Skin of body (tissue), 2 donors: ENCODE measurements around the gene CHFR. TPM values are rescaled to one million over a fixed set of nuclear protein-coding genes. Genes with fewer than 3 reads are reported as not detected.
"Not testable (repeated sequence)": the region's sequence is repeated elsewhere in the genome, so short reads cannot be mapped to it uniquely, and the experiment has no call there.

ENCODE experiments used
- DNase-seq: peaks from one replicate; lab custom pipeline; 2025; lab: John Stamatoyannopoulos, UW
- total RNA-seq: library from RNA; depleted of rRNA; stranded (reverse); fragments of >200 nt; gene quantifications from one replicate; pipeline ENCODE4 v1.2.3, GENCODE V29; 2014

The CHFR gene
- total RNA-seq, 1 donor from 2014 or later, result 20.2 TPM

DNA sequence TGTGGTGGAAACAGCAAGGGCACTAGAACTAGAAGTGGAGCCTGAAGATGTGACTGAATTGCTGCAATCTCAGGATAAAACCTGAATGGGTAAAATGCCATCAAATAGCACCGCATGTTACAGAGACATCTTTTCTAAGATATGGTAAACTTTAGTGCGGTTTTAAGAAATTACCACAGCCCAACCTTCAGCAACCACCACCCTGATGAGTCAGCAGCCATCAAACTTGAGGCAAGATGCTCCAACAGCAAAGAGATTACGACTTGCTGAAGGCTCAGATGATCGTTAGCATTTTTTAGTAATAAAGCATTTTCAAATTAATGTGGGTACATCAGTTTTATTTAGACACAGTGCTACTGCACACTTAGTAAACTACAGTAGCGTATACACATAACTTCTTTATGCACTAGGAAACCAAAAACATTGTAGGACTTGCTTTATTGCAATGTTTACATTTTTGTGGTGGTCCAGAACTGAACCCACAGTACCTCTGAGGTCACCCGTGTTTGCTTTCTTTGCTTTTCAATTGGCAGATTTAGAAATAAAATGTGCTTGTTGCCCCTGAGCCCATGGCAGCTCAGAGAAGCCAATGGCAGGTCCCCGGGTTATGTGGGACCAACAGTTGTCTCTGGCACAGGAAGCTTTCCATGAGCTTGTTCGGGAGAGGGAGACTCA, 74.6 kb downstream of the CHFR start:
- DNase-seq, result no peak

GRCh38 chr12:132809391-132809790, 78.0 kb downstream of the CHFR start:
- not testable (repeated sequence) for DNase-seq

- no peak for DNase-seq
These were observed 79.9 kb downstream of the CHFR start for GRCh38 chr12:132807295-132808092.

GRCh38 chr12:132806857-132807256, 80.5 kb downstream of the CHFR start:
- no peak for DNase-seq

GRCh38 chr12:132804426-132804861, 83.0 kb downstream of the CHFR start:
- DNase-seq, result no peak

DNA sequence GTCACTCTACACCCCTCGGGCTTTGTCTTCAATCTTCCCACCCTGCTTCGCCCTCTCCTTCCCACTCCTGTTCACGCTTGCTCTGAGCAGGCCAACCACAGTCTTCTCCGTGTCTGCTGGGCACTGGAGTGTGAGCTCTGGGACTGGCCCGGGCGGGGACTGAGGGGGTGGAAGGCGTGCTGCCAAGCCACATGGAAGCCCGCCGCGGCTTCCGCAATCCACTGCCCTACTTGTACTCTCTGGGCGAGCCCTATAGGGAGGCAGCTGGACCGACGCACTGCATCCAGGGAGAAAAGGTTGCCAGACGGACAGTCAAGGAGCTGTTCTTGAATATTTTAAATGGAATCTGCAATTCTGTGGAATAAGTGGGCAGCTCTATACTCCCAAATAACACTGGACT, 83.5 kb downstream of the CHFR start:
- DNase-seq, result no peak

- DNase-seq, result no peak
These were observed 84.3 kb downstream of the CHFR start for GRCh38 chr12:132803125-132803524.

DNA sequence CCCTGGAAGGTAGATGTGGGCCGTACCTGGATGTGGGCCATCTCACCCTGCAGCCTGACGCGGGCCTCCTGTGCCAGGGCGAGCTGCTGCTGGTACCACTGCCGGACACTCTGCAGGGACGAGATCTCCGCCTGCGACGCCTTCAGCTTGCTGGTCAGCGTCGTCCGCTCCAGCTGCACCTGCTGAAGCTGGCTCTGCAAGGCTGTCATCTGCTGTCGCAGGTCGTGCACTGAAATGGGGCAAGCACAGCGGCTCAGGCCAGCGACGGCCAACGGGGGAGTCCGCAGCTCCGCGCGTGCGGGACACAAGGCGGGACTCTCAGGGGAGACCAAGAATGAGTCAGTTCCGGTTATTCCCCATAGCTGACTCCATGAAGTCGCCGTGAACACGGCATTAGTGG, 85.7 kb downstream of the CHFR start:
- DNase-seq, result no peak

DNA sequence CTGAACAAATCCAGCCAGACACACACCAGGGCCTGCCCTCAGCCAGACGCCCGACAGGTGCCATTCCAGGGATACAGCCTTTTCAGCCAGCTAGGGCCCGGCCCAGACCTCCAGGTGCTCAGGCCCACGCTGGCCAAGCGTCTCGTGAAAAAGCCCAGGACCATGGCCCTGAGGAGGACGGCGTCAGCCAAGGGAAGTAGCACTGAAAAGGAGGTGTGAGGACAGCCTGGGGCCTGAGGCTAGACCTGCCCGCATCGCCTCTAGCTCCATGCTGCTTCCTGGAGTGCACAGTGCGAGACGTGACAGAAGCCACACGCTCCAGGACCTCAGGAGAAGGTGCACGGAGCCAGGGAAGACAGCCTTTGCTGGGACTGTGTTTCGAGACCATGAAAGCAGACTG, 88.6 kb downstream of the CHFR start:
- no peak for DNase-seq

- DNase-seq, result no peak
These were observed 89.4 kb downstream of the CHFR start for GRCh38 chr12:132797820-132798570.

GRCh38 chr12:132795847-132796246, 91.6 kb downstream of the CHFR start:
- no peak for DNase-seq

DNA sequence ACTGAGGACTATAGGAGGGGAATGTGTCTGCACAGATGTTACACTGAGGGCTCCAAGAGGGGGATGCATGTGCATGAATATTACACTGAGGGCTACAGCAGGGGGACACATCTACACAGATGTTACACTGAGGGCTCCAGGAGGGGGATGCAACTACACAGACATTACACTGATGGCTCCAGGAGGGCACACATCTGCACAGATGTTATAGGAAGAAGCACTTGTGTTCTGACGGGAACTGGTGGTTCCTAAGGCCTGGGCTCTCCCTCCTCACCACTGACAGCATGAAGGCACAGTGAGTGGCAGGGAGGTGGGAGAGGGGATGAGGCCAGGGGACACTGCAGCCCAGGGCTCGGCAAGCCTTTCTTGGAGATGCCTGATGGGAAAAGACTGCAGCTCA, 95.5 kb downstream of the CHFR start:
- DNase-seq, result not testable (repeated sequence)

DNA sequence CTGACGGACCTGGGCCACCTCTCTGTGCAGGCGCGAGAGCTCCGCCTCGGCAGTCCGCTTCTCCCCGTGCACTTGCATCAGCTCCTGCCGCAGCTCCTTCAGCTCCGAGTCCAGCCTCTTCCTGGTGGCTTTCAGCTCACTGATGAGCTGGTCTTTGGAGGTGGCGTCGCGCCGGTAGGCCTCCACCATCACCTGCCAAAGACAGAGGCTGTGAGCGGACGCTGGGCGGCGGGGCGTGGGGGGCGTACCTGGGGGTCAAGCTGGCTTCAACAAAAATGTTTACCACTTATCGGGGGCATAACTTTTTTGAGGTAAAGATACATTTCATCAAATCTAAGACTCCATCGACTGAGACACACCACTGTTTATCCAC, 98.3 kb downstream of the CHFR start:
- no peak for DNase-seq

GRCh38 chr12:132788375-132789098, 98.9 kb downstream of the CHFR start:
- no peak for DNase-seq

GRCh38 chr12:132787877-132788276, 99.5 kb downstream of the CHFR start:
- no peak for DNase-seq

- no peak for DNase-seq
These were observed 101.2 kb downstream of the CHFR start for GRCh38 chr12:132786192-132786591.

DNA sequence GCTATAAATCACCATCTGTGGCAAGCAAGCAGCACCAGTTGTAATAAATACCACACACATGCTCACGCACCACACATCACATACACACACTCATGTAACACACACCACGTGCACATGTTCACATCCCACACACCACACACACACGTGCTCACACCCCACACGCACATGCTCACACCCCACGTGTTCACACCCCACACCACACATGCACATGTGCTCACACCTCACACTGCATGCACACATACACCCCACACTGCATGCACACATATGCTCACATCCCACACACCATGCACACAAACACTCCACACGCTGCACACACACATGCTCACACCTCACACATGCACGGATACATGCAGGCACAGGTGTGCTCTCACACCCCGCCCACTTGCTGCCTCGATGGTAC, 102.8 kb downstream of the CHFR start:
- DNase-seq, result no peak

- DNase-seq, result no peak
These were observed 103.4 kb downstream of the CHFR start for GRCh38 chr12:132783917-132784531.
